Stomach (tissue), 9 donors: ENCODE measurements around the gene HOXB3. TPM values are rescaled to one million over a fixed set of nuclear protein-coding genes. Genes with fewer than 3 reads are reported as not detected.

ENCODE experiments used
- DNase-seq, 2 donors: peaks; one replicate each; pipeline versions ENCODE4 v3.0.0 to v3.0.0-alpha.2; 2013 to 2019
- H3K27ac ChIP-seq, 5 donors: fragments of 200-600 bp in 4 of 5; sonication (generic) in 4 of 5; one replicate each; pipeline ENCODE4 v1.5.1; 2013 to 2019; ENCODE audit warnings: mild to moderate bottlenecking in 1 of 5, moderate library complexity in 1 of 5
- H3K27me3 ChIP-seq, 3 donors: fragments of 200-600 bp; sonication (generic); one replicate each; pipeline ENCODE4 v1.5.1; 2017 to 2019; ENCODE audit warnings: mixed run types in 1 of 3
- H3K36me3 ChIP-seq, 4 donors: fragments of 200-600 bp; sonication (generic); 1 replicate in 3 of 4; 2 replicates in 1 of 4; pipeline ENCODE4 v1.5.1; 2016 to 2019
- H3K4me1 ChIP-seq, 4 donors: fragments of 200-600 bp; sonication (generic); one replicate each; pipeline ENCODE4 v1.5.1; 2016 to 2019
- H3K4me3 ChIP-seq, 4 donors: fragments of 200-600 bp; sonication (generic) in 3 of 4; one replicate each; pipeline ENCODE4 v1.5.1; 2016 to 2019; ENCODE audit warnings: mild to moderate bottlenecking in 1 of 4
- H3K9me3 ChIP-seq, 4 donors: fragments of 200-600 bp; sonication (generic); one replicate each; pipeline ENCODE4 v1.5.1; 2016 to 2019
- CTCF ChIP-seq, 7 experiments: fragments of 450-650 bp in 4 of 7; fragments of 200-600 bp in 3 of 7; sonication (generic) in 3 of 7; IDR thresholded peaks; one replicate each; pipeline ENCODE4 v1.5.1; 2016 to 2019; ENCODE audit warnings: antibody characterized with exemption in 7 of 7, control low read depth in 2 of 7, mild to moderate bottlenecking in 1 of 7
- EP300 ChIP-seq: sonication (generic); formaldehyde crosslinking; IDR thresholded peaks from one replicate; pipeline ENCODE4 v1.6.1; 2017; ENCODE audit warnings: antibody characterized with exemption
- POLR2A ChIP-seq, 4 donors: fragments of 450-650 bp; IDR thresholded peaks; one replicate each; pipeline ENCODE4 v1.6.1; 2016; ENCODE audit warnings: antibody characterized with exemption in 4 of 4, control low read depth in 2 of 4, mild to moderate bottlenecking in 1 of 4, moderate library complexity in 1 of 4
- POLR2AphosphoS5 ChIP-seq, 3 donors: sonication (generic); formaldehyde crosslinking; IDR thresholded peaks; one replicate each; pipeline ENCODE4 v1.6.1; 2016; ENCODE audit warnings: antibody characterized with exemption in 3 of 3
- WGBS, 5 donors: extraction: QIAGEN DNeasy Blood & Tissue Kit in 3 of 5; methylation state at CpG; one replicate each; pipeline versions ENCODE4 v1.1.5 to v1.1.7; 2013 to 2018; 5-methylcytosine and 5-hydroxymethylcytosine counted together
- intact Hi-C: fragments of 100-400 bp; cut with DNase I; formaldehyde crosslinking; loops from one replicate; pipeline ENCODE4 v1.15.1; 2023; ENCODE audit warnings: low total_unique reads
- polyA plus RNA-seq, 3 donors: library from polyadenylated mRNA; stranded (reverse); fragments of 200-250 nt; gene quantifications; one replicate each; pipeline ENCODE4 v1.2.3, GENCODE V29; 2013
- total RNA-seq, 5 donors: library from RNA; depleted of rRNA; stranded (reverse); fragments of >200 nt; gene quantifications; one replicate each; pipeline versions ENCODE4 v1.1.0 to v1.2.3, GENCODE V29; 2014 to 2016
- donor health status: healthy with polysubstance abuse.
- donor health status: Bipolar disorder and iron deficiency.
- donor health status: healthy.

The HOXB3 gene
- total and polyA plus RNA-seq, 8 donors, result 2.8 to 77.6 (median 10.3) TPM

- 50 to 66% (median 60%) methylated on average over 16 of the region's 16 CpGs for WGBS, 5 donors
- TF ChIP-seq EP300, result no peak
- no peak for TF ChIP-seq CTCF (IDR thresholded peaks at IDR 0.05)
- TF ChIP-seq POLR2AphosphoS5 (IDR thresholded peaks at IDR 0.05), result no peak
- TF ChIP-seq POLR2A (IDR thresholded peaks at IDR 0.05), result no peak
- Histone ChIP-seq H3K9me3 (no peaks in the 10 kb centered on the region), H3K27ac (peak overlapping the region; percentile 51 to 95 (median 93)), H3K27me3 (peaks cover 0 to 90% (median 34%) of the 10 kb centered on the region in 3 donors), H3K36me3 (no peaks in the 10 kb centered on the region), H3K4me3 (no peak overlapping the region), H3K4me1 (peaks cover 42 to 96% (median 68%) of the 10 kb centered on the region in 4 donors)
- DNase-seq, result no peak
- intact Hi-C loops, result no loop called here
Measured at GRCh38 chr17:48559122-48559839, 30.8 kb downstream of the HOXB3 start.

GRCh38 chr17:48558831-48559121, 31.3 kb downstream of the HOXB3 start:
- intact Hi-C loops, result no loop called here
- WGBS, 5 donors, result 52 to 73% (median 67%) methylated on average over 2 of the region's 2 CpGs
- DNase-seq, result no peak
- Histone ChIP-seq H3K27ac (peak overlapping the region in 4 of 5 donors; percentile 90 to 95 (median 93)), H3K4me3 (peak overlapping the region in 1 of 4 donors; percentile 13), H3K27me3 (peaks cover 0 to 90% (median 33%) of the 10 kb centered on the region in 3 donors), H3K4me1 (peaks cover 42 to 96% (median 67%) of the 10 kb centered on the region in 4 donors), H3K36me3 (no peaks in the 10 kb centered on the region), H3K9me3 (no peaks in the 10 kb centered on the region)
- TF ChIP-seq CTCF (IDR thresholded peaks at IDR 0.05), result no peak
- no peak for TF ChIP-seq EP300
- no peak for TF ChIP-seq POLR2A (IDR thresholded peaks at IDR 0.05)
- no peak for TF ChIP-seq POLR2AphosphoS5 (IDR thresholded peaks at IDR 0.05)

- WGBS, 5 donors, result 54 to 67% (median 65%) methylated on average over 13 of the region's 13 CpGs
- H3K27ac ChIP-seq, result peak overlapping the region; percentile 7 to 95 (median 93)
- TF ChIP-seq EP300 (no peak), POLR2AphosphoS5 (IDR thresholded peaks at IDR 0.05) (no peak), CTCF (IDR thresholded peaks at IDR 0.05) (no peak), POLR2A (IDR thresholded peaks at IDR 0.05) (no peak)
- no peaks in the 10 kb centered on the region for H3K36me3 ChIP-seq
- peaks cover 41 to 94% (median 63%) of the 10 kb centered on the region in 4 donors for H3K4me1 ChIP-seq
- peaks cover 0 to 86% (median 30%) of the 10 kb centered on the region in 3 donors for H3K27me3 ChIP-seq
- intact Hi-C loops, result no loop called here
- H3K9me3 ChIP-seq, result no peaks in the 10 kb centered on the region
- H3K4me3 ChIP-seq, result peak overlapping the region in 1 of 4 donors; percentile 13
- peak in 1 of 2 donors; percentile 26 for DNase-seq
Measured at GRCh38 chr17:48558057-48558830, 31.8 kb downstream of the HOXB3 start.

GRCh38 chr17:48556576-48557401, 33.3 kb downstream of the HOXB3 start:
- WGBS, 5 donors, result 39 to 56% (median 48%) methylated on average over 7 of the region's 7 CpGs
- Histone ChIP-seq H3K4me3 (peak overlapping the region in 2 of 4 donors; percentile 8 to 40), H3K27ac (peak overlapping the region; percentile 41 to 95 (median 93)), H3K27me3 (peaks cover 0 to 87% (median 24%) of the 10 kb centered on the region in 3 donors), H3K36me3 (no peaks in the 10 kb centered on the region), H3K9me3 (no peaks in the 10 kb centered on the region), H3K4me1 (peaks cover 28 to 94% (median 60%) of the 10 kb centered on the region in 4 donors)
- DNase-seq, result peak in 1 of 2 donors; percentile 42
- TF ChIP-seq CTCF (IDR thresholded peaks at IDR 0.05), result no peak
- TF ChIP-seq POLR2AphosphoS5 (IDR thresholded peaks at IDR 0.05), result no peak
- no peak for TF ChIP-seq POLR2A (IDR thresholded peaks at IDR 0.05)
- no peak for TF ChIP-seq EP300
- intact Hi-C loops, result no loop called here
